Astrocyte (in vitro differentiated cells and primary cell): Measurements from ENCODE around the gene SPATA17.

Experiments
- CTCF ChIP-seq: IDR thresholded peaks from 2 replicates; pipeline ENCODE4 v1.5.1; 2011; ENCODE audit warnings: low read depth, mild to moderate bottlenecking, inconsistent platforms, low read length, moderate library complexity; ENCODE audit not compliant: insufficient read depth
- EZH2 ChIP-seq: IDR thresholded peaks from 2 replicates; pipeline ENCODE4 v1.6.1; 2012; ENCODE audit warnings: mild to moderate bottlenecking, low read length, inconsistent platforms; ENCODE audit not compliant: insufficient read depth

GRCh38 chr1:217602380-217602779 is 28.8 kb upstream of the SPATA17 start:
- TF ChIP-seq CTCF: no peak
- no peak for TF ChIP-seq EZH2
